ENCODE data around the gene TSPAN5.

DNA sequence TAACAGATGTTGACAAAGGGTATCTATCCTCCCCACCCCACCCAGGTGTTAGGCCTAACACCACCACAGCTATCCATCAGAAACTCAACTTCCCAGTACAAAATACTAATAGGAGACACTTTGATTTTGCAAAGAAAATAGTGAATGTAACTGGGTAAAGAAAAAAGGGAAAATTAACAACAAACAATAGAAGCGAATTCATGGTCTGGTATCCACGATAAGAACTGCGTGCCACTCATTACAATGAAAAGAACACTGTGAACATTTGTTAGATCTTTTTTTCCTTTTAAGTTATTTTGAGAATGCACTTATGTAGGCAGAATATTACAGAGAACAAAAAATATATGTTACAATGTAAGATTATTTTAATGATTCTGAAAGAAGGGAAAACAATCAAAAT lies 12.0 kb downstream of the TSPAN5 start:
- TF ChIP-seq, protein P1, sequence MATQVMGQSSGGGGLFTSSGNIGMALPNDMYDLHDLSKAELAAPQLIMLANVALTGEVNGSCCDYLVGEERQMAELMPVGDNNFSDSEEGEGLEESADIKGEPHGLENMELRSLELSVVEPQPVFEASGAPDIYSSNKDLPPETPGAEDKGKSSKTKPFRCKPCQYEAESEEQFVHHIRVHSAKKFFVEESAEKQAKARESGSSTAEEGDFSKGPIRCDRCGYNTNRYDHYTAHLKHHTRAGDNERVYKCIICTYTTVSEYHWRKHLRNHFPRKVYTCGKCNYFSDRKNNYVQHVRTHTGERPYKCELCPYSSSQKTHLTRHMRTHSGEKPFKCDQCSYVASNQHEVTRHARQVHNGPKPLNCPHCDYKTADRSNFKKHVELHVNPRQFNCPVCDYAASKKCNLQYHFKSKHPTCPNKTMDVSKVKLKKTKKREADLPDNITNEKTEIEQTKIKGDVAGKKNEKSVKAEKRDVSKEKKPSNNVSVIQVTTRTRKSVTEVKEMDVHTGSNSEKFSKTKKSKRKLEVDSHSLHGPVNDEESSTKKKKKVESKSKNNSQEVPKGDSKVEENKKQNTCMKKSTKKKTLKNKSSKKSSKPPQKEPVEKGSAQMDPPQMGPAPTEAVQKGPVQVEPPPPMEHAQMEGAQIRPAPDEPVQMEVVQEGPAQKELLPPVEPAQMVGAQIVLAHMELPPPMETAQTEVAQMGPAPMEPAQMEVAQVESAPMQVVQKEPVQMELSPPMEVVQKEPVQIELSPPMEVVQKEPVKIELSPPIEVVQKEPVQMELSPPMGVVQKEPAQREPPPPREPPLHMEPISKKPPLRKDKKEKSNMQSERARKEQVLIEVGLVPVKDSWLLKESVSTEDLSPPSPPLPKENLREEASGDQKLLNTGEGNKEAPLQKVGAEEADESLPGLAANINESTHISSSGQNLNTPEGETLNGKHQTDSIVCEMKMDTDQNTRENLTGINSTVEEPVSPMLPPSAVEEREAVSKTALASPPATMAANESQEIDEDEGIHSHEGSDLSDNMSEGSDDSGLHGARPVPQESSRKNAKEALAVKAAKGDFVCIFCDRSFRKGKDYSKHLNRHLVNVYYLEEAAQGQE (IDR thresholded peaks at IDR 0.05; ENCODE audit: low read depth, low read length) = no peak
- TF ChIP-seq TAF1 (IDR thresholded peaks at IDR 0.05; ENCODE audit: borderline replicate concordance, low read depth, low read length) = no peak
- no peak for TF ChIP-seq USF1 (IDR thresholded peaks at IDR 0.05; ENCODE audit: borderline replicate concordance, low read depth)
- no peak for TF ChIP-seq GABPA (IDR thresholded peaks at IDR 0.05; ENCODE audit: low read depth)
- TF ChIP-seq POLR2AphosphoS5 (IDR thresholded peaks at IDR 0.05; ENCODE audit: low read depth, low read length) = no peak
- no peak for TF ChIP-seq TEAD4 (IDR thresholded peaks at IDR 0.05; ENCODE audit: borderline replicate concordance, insufficient read depth)

All from SK-N-SH (cell line).